GM21619 (cell line): ENCODE data around the gene CFDP1.
"Not testable (repeated sequence)": the region's sequence is repeated elsewhere in the genome, so short reads cannot be mapped to it uniquely, and the experiment has no call there.

Experiments
- ATAC-seq: cut with Tn5 transposase; IDR thresholded peaks from one replicate; pipeline ENCODE4 v1.9.1; 2021; ENCODE audit not compliant: unreplicated experiment

CFDP1 gene

DNA sequence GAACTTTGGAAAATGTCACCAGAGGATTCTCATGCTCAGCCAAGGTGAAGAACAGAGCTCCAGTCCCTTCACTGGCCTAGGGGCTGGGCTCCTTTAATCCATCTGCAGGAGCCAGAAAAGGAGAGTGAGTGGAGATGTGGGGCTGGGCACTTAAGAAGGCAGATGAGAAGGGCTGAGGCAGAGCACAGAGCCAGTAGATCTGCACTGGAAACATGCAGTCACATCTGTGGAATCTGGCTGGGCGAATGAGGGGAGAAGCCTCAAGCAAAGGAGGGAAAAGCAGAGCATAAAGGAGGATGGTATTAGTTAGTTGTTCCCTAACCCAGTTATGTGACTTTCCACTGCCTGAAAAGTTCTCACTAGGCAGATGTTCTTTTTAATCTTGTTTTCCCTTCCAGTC lies 131.5 kb downstream of the CFDP1 start:
- no peak for ATAC-seq

DNA sequence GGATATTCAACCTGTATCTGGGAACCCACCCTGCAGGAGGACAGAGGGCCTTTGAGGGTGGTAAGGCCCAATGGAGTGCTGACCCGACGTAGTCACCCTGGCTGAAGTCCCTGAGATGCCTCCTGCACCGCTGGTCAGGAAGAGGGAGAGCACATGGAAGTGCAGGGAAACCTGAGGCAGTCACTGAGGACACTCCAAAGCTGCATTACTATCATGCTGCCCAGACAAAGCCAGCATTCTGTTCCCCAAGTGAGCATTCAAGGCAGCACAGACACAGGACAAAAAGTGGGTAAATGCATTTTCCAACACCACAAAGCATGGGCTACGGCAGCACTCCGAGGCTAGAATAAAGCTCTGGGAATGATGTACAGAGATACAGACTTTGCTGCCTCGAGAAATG lies 135.0 kb downstream of the CFDP1 start:
- ATAC-seq: no peak

DNA sequence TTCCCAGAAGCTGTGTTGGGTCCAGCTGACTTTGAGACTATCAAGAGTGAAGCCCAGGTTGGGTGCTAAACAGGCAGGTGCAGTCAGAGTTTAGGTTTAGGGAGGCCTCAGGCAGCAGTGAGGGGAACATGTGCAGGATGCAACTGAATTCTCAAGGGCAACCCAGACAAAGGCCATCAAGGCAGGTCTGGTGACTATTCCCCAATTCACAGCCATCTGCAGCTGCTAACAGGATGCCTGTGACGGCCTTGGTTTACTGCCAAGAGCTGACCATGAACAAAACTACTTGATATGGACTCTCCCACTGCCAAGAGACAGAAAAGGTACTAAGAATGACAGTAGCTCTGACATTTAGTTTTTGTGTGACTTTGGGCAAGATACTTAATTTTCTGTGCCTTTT lies 136.7 kb downstream of the CFDP1 start:
- ATAC-seq: no peak

DNA sequence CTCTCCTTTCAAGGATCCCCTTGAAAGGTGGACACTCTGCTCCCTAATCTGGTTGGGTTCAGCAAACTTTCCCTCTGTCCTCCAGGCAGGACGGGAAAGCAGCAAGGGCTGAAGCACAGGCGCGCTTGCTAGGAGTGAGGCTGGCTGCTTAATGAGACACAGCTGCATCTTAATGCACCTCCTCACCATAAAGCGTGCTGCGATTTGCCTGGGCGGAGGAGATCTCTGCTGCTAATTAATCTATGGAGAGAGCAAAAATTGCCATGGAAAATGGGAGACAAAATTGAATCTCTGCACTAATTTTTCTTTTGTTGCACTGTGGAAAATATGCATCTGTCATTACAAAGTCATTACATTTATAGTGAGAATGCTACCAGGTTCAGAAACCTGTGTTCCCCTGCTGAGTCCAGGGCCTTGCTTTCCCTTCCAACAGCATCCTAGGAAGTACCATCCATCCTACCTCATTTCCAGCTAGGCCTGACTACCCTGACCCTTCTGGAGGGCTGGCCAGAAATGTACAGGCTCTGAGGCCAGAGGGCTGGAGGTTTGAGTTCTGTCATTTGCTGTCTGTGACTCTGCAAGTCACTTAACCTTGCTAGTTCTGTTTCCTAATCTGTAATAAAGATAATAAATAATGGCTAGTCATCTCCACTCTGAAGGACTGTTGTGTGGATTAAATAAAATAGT lies 138.4 kb downstream of the CFDP1 start:
- no peak for ATAC-seq

DNA sequence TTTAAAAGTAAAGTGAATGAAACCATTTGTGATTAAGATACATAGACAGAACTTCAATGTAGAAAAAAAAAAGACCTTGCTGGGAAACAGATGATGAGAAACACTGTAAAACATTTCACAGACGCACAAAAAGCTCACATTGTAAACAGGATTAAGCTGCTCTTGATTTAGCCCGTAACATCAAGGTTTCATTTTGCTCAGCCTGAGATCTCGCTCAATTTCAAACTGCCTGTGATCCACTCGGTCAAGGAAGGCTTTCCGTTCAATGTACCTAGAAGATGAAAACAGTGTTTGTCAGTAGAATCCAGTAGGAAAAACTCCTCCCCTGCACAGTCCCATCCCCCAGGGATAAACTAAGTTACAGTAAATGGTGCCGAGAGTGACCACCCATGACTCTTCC lies 139.5 kb downstream of the CFDP1 start:
- no peak for ATAC-seq

DNA sequence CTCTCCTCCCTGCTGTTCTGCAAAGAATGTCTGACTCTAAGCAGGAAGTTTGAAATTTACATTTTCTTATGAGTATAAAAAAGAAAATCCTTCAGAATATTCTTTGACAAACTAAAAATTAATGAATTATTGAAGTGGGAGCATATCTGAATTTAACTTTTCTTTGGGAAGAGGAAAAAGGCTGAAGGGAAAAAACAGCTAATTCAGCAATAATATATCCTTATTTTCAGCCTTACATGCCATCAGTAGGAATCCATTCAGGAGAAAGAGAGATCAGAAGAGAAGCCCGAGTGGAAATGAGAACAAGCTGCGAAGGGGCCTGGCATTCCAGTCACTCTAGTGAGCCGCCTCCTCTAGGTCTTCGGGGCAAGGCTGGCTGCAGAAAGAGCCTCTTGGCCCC lies 140.1 kb downstream of the CFDP1 start:
- ATAC-seq: no peak

DNA sequence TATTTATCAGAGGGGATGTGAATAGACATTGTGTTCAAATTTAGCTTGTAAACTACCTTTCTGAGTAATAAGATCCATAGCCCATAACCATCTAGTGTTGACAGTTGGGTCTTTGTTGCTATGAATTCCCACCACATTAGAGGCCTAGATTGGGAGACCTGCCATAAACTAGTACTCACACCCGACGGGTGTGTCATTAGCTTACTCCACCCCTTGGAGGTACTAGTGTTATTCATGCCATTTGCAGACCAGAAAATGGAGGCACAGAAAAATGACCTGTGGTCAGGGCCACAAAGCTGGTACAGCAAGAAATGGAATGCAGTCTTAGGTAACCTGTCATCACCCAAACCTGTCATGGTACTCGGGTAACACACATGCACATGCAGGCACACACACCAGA lies 140.6 kb downstream of the CFDP1 start:
- ATAC-seq: no peak

DNA sequence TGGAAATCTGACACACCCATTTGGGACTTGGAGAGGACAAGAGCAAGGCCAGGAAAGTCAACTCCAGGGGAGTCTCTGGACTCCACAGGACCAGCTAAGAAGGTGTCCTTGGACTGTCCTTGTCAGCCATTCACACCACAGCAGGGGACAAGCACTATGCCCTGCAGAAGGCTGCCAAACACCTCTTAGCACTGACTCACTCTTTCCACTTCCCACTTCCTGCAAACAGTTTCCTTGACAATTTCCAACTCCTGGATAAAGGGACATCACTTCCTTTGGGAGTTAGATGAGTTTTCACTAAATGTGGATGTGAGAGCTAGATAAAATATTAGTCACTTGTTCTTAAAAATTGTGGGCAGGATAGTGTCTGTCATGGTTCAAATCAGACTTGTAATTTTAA lies 144.1 kb downstream of the CFDP1 start:
- no peak for ATAC-seq

DNA sequence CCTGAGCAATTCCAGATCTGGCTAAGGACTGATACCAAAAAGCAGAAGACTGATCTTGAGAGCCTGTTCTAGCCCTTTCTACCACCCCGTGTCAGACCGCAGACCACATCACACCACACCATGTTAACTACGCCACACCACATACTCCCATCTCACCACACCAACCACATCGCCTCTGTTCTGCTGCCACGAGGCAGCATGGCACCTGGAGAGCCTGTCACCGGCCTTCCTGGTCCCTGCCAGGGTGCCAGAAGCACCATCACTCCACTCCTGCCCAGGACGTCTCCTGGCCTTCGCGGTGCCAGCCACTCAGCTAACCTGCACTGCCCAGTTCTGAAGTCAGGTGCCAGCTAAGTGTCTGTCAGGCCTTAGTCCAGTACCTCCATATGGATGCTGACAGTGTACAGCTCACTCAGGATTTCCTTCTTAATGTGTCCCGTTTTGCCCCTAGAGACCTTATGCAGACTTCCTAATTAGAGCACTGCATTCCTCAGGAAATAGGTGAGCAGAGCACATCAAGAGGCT lies 144.6 kb downstream of the CFDP1 start:
- ATAC-seq: no peak

DNA sequence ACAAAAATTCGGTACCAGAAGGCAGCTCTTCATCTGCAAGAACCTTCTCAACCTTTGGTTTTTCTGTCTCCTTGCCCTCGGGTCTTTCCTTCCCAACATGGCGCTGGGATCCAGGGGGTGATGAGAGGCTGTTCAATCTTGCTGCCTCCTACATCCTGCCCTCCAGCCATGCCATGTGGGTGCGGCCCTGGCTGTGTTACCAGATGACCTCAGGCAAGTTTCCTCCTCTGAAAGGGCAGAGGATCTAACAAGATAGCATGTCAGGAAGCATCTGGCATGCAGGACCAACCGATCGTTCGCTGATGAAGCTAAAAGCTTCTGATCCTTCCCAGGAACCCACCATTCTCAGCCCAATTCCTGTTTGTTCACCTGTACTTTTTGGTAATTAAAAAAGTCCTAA lies 145.1 kb downstream of the CFDP1 start:
- ATAC-seq: no peak

DNA sequence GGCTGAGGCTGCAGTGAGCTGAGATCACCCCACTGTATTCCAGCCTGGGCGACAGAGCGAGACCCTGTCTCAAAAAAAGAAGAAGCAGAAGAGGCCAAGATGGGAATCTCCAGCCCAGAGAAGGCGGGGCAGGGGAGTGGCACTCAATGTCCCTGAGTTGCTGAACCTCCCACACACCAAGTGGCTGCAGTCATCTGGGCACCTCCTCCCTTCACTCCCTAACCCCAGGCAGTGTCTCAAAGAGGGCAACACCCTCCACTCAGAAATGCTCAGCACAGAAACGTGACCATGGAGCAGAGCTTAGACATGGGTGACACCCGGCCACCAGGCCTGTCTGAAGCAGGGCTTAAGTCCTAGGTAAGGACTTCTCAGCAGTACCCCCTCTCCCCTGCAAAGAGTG lies 145.6 kb downstream of the CFDP1 start:
- ATAC-seq: no peak

DNA sequence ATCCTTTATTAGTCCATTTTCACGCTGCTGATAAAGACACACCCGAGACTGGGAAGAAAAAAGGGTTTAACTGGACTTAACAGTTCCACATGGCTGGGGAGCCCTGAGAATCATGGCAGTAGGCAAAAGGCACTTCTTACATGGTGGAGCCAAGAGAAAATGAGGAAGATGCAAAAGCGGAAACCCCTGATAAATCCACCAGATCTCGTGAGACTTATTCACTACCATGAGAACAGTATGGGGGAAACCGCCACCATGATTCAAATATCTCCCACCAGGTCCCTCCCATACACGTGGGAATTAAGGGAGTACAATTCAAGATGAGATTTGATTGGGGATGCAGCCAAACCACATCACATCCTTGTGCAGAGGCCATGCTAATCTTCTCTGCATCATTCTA lies 146.9 kb downstream of the CFDP1 start:
- ATAC-seq: no peak

DNA sequence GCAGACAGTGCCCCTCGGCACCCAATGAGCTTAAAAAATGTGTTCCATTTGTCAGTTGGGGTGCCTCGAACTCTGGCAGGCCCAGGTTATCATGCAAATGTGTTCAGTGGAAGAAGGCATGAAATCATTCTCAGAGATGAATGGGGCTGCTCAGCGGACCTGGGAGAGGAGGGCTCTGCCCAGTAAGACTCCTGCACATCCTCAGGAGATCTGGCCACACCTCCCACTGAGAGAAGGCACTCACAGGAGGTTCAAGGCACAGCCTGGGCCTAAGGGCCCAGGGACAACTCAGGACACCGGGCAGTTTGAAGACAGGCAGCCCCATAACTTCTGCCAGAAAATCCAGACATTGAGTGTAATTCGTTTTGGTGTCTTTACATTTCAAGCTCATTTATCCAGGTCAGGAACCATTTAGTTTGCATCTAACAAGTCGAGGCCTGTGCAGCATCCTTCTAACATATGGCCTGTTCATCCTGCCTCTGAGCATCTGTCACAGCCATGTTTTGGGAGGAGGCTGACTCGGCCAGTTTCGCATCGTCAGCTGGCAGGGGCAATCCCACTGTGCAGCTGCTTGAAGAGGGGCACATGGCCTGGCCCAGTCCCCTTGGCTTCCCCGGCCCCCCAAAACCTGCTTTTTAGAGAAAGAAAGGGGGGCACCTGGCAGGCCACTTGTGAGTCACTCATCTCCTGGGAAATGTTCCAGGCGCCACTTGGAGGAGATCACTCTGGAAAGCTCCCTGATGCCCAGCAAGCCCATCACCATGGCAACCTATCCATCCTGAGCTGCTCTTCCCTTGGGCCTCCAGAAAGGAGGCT lies 150.6 kb downstream of the CFDP1 start:
- no peak for ATAC-seq

DNA sequence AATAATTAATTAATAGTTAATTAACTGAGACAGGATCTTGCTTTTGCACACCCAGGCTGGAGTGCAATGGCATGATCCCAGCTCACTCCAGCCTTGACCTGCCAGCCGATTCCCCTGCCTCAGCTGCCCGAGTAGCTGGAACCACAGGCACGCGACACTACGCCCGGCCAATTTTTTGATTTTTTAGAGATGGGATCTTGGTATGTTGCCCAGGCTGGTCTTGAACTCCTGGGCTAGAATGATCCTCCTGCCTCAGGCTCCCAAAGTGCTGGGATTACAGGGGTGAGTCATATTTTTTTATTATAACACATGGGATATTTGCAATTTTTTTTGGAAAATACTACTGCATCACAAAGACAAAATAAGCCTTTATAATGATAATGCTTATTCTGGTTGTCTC lies 151.5 kb downstream of the CFDP1 start:
- ATAC-seq: no peak

DNA sequence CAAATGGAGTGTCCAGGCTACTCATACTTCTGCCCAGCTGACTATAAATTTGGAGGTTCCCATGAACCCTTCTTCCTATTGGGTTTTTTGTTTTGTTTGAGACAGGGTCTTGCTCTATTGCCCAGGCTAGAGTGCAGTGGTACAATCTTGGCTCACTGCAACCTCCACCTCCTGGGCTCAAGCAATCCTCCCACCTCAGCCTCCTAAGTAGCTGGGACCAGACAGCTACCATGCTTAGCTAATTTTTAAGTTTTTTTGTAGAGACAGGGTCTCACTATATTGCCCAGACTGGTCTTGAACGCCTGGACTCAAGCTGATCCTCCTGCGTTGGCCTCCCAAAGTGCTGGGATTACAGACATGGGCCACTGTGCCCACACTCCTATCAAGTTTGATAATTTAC lies 152.3 kb downstream of the CFDP1 start:
- not testable (repeated sequence) for ATAC-seq

DNA sequence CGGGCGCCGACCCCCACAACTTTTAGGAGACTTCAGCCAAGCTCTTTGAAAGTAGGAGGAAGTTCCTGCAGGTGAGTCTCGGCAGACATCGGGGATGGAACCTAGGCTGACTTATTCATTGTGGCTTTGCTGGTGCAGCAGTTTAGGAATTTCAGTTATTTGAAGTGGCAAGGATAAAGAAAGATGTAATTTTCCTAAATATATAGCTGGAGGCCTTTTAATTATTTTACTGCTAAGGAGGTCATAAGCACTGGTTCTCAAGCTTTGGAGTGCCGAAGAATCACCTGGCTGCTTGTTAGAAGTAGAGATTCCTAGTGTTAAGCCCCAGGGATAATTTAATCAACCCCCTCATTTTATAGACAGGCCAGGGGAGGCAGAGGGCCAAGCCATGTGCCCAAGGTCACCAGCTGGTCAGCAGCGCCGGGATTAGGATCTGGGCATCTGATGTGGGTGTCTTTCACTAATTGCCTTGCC lies 152.9 kb downstream of the CFDP1 start:
- no peak for ATAC-seq

DNA sequence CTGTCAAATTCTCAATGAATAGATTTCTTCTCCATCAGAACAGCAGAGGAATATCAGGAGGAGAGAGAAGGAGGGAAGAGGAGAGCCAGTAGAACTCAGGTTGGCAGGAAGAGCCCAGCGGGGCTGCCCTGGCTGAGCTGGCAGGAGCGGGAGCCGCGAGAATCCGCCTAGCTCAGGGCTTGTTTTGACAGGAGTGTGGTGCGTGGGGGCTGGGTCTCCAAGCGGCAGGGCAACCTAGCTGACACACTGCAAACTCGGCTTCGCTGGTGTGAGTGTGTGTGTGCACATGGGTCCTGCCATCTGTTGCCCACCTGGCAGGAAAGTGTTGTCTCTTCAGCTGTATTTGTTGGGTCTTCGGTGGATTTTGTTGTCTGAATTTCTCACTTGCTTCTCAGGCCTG lies 154.0 kb downstream of the CFDP1 start:
- ATAC-seq: no peak

DNA sequence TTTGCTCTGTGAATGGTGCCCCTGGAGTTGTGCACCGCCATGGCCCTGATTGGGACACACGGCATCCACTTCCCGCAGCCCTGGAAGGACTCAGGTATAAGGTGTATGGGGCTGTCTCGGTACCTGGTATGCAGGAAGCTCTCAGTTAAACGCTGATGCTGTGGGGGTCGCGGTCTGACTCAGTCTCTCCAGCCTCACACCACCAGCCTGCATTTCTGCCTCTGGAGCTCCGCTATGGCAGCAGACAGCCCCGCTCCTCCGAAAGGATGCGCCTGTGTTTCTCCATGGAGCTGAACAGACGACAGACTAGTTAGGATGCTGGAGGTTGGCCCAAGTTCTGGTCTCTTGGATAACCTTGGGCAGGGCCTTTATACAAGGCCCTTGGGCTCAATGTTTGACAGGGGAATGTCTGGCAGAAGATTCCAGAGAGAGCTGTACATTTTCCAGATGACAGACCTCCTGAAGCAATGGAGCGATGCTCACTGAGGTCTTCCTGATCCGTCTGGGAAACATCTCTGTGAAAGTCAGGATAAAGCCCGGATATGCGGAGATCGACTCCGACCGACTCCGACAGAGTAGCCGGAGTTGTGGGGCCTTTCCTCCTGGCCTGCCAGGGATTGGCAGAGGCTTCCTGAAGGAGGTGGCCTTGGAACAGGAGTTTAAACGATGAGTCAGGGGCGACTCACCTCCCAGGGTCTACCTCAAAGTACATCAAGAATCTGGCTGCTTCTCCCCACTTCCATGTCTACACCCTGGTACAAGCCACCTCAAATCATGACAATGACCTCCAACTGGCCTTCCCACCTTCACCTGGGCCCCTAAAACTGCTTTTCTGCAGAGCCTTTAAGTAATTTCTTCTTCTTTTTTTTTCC lies 160.0 kb downstream of the CFDP1 start:
- no peak for ATAC-seq

DNA sequence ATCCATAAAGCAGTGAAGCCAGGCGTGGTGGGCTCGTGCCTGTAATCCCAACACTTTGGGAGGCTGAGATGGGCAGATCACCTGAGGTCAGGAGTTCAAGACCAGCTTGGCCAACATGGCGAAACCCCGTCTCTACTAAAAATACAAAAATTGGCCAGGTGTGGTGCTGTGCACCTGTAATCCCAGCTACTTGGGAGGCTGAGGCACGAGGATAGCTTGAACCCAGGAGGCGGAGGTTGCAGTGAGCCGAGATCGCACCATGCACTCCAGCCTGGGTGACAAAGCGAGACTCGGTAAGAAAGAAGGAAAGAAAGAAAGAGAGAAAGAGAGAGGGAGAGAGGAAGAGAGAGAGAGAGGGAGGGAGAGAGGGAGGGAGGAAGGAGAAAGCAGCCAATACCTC lies 160.7 kb downstream of the CFDP1 start:
- ATAC-seq: not testable (repeated sequence)

DNA sequence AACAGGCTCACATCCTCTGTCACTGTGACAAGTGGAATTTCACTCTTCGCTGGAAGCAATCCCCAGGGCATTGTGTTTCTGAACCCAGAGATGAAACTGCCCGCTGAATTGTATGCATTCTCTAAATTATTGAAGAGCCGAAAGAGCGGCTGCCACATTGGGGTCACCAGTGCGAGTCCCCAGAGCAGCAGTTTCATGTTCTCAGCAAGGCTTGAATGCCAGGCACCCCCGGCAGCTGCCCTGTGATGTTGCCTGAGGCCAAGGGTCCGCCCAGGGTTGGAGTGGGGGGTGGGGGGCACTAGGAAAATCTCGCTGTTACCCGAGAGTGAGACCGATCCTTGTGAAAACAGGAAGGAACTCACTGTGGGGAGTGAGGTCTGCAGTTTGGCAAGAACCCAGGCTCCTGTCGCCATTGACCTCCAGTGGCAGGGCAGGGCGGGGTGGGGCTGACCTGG lies 161.2 kb downstream of the CFDP1 start:
- peak; percentile 51 for ATAC-seq

DNA sequence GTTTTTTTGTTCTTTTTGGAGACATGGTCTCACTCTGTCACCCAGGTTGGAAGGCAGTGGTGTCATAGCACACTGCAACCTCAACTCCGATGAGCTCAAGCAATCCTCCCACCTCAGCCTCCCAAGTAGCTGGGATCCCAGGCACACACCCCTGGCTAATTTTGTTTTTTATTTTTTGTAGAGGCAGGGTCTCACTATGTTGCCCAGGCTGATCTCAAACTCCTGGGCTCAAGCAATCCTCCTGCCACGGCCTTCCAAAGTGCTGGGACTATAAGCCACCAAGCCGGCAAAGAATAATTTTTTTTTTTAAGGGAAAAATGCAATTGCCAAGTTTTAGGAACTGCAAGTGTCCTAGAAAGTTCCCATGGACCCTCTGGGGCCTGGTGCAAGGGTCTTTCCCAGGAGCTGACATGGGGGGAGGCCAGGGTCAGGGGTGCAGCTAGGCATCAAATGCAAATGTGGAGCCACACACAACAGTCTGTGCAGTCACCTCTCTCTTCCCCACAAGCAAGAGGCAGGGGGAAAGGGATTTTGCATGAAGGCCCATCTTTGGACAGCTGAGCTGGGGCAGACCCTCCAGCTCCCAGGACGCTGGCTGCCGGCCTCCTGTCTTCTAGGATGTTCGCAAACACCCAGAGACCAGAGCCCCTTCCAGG lies 161.7 kb downstream of the CFDP1 start:
- no peak for ATAC-seq
